ENCODE measurements around the gene PSMD9. TPM values are rescaled to one million over a fixed set of nuclear protein-coding genes. Genes with fewer than 3 reads are reported as not detected.

PSMD9 gene
- total RNA-seq, 1 experiment from 2014 or later = 39.9 TPM

DNA sequence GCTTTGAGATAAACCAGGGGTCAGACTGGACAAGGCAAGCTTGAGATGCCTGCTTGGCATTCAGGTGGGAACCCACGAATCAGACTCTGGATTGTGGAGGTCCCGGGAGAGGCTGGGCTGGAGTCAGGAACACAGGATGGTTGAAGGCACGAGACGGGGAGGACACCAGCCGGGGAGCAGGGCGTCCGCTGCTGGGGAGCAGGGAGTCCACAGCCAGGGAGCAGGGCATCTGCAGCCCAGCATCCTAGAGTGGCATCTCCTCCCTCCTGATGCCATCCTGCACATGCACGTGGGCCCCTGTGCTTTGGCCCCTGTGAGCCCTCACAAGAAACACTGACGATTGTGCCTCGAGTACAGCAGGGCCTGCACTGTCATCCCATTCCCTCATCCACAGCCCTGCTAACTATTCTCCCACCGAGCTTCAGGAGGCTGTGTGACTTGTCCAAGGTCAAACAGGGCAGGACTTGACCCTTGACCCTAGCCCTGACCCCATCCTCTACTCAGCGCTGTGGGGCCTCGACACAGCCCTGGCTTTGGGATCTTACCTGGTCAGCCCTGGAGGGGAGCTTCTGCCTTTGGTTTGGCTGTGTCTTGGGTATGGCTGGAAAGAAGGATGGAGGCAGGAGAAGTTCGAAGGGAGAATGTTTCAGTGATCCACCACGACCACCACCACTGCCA lies 74.9 kb downstream of the PSMD9 start:
- Histone ChIP-seq H3K56ac (ENCODE audit: insufficient read length, low read depth, low read length) (no peak overlapping the region), H3T11ph (ENCODE audit: low read length) (no peak overlapping the region), H3K23ac (ENCODE audit: insufficient read length, low read depth, low read length) (no peak overlapping the region), H4K5ac (ENCODE audit: insufficient read length, low read depth, low read length) (no peak overlapping the region), H3K9ac (ENCODE audit: extremely low read depth, insufficient read length, low read length) (no peak overlapping the region), H4K8ac (replicated peaks; ENCODE audit: insufficient read length, low read depth, low read length) (no peak overlapping the region), H2BK20ac (ENCODE audit: low read depth, low read length, poor library complexity, severe bottlenecking) (no peak overlapping the region), H3K79me2 (ENCODE audit: insufficient read depth, low read length) (no peaks in the 10 kb centered on the region), H4K91ac (ENCODE audit: insufficient read length, low read depth, low read length) (no peak overlapping the region), H2AK5ac (ENCODE audit: insufficient read length, low read length) (no peak overlapping the region), H2AFZ (ENCODE audit: low read length) (no peak overlapping the region), H3K4me1 (ENCODE audit: insufficient read depth, low read length) (no peaks in the 10 kb centered on the region), H3K27me3 (ENCODE audit: insufficient read depth, low read length) (no peaks in the 10 kb centered on the region), H3K4ac (ENCODE audit: low read depth, low read length) (no peak overlapping the region), H2BK120ac (ENCODE audit: low read depth, low read length, poor library complexity, severe bottlenecking) (no peak overlapping the region), H2BK5ac (ENCODE audit: insufficient read length, low read length) (no peak overlapping the region), H2BK12ac (ENCODE audit: insufficient read length, low read depth, low read length) (no peak overlapping the region), H3K27ac (ENCODE audit: insufficient read length, low read depth, low read length) (no peak overlapping the region), H2BK15ac (ENCODE audit: low read depth, low read length) (no peak overlapping the region), H3K4me2 (ENCODE audit: insufficient read depth, insufficient read length, low read length) (no peak overlapping the region), H3K14ac (ENCODE audit: insufficient read depth, low read length) (no peak overlapping the region; the same call in 1 of the 2 replicates), H4K20me1 (ENCODE audit: control insufficient read depth, insufficient read depth, insufficient read length) (no peaks in the 10 kb centered on the region), H3K79me1 (ENCODE audit: insufficient read depth, low read depth, low read length, poor library complexity, severe bottlenecking) (no peaks in the 10 kb centered on the region), H3K9me3 (ENCODE audit: control insufficient read depth, low read depth, low read length) (no peaks in the 10 kb centered on the region), H3K23me2 (ENCODE audit: insufficient read length, low read depth, low read length, poor library complexity, severe bottlenecking) (no peaks in the 10 kb centered on the region), H3K18ac (ENCODE audit: insufficient read length, low read depth, low read length) (no peak overlapping the region)
- Mint-ChIP-seq H3K27ac (no peak overlapping the region), H3K9me3 (no peaks in the 10 kb centered on the region), H3K27me3 (ENCODE audit: low read depth) (no peaks in the 10 kb centered on the region; the same call in 1 of the 2 replicates), H3K36me3 (ENCODE audit: insufficient read depth in 1 of 3, low read depth in 3 of 3) (no peaks in the 10 kb centered on the region), H3K4me3 (no peak overlapping the region), H3K4me1 (peaks cover 11 to 17% of the 10 kb centered on the region in 2 experiments)
- no peak for TF ChIP-seq CTCF (conservative IDR thresholded peaks at IDR 0.05)
- WGBS (ENCODE audit: extremely low coverage, insufficient read length, low lambda C conversion rate) = no CpG with 5 or more reads among the region's 15 CpGs
- no peak for DNase-seq

All from H9 (cell line).